Epithelial cell of esophagus (primary cell): ENCODE data around the gene CRNKL1.
A peak's percentile ranks its signal among the peaks of the same experiment; 100 is the strongest.

Experiments used
- DNase-seq: peaks from one replicate; pipeline ENCODE4 v3.0.0; 2010; ENCODE audit warnings: low read depth
- H3K4me3 ChIP-seq: 2 replicates; pipeline ENCODE4 v1.5.1; 2011; ENCODE audit warnings: mild to moderate bottlenecking, low read length, control low read depth
- CTCF ChIP-seq: IDR thresholded peaks from 2 replicates; pipeline ENCODE4 v1.5.1; 2011; ENCODE audit warnings: low read depth, mild to moderate bottlenecking, low read length, control low read depth, inconsistent platforms; ENCODE audit not compliant: insufficient read depth; ENCODE audit errors: missing control alignments

CRNKL1 gene

GRCh38 chr20:20089939-20090338 lies 37.7 kb upstream of the CRNKL1 start:
- no peak for DNase-seq
- H3K4me3 ChIP-seq, result no peak overlapping the region
- no peak for TF ChIP-seq CTCF

- DNase-seq, result no peak
- TF ChIP-seq CTCF, result no peak
These were observed 36.8 kb upstream of the CRNKL1 start for GRCh38 chr20:20089018-20089417.

GRCh38 chr20:20085812-20086211 lies 33.5 kb upstream of the CRNKL1 start:
- TF ChIP-seq CTCF, result no peak
- no peak overlapping the region for H3K4me3 ChIP-seq
- DNase-seq, result peak; percentile 84

More at GRCh38 chr20:20089018-20089417, 36.8 kb upstream of the CRNKL1 start:
- H3K4me3 ChIP-seq, result no peak overlapping the region

- no peak for DNase-seq
- H3K4me3 ChIP-seq, result no peak overlapping the region
- TF ChIP-seq CTCF, result no peak
These were observed 32.8 kb upstream of the CRNKL1 start for GRCh38 chr20:20085071-20085470.

- no peak overlapping the region for H3K4me3 ChIP-seq
- no peak for TF ChIP-seq CTCF
- no peak for DNase-seq
These were observed 32.1 kb upstream of the CRNKL1 start for GRCh38 chr20:20084296-20084752.

GRCh38 chr20:20083807-20084206 lies 31.5 kb upstream of the CRNKL1 start:
- peak; percentile 47 for DNase-seq
- TF ChIP-seq CTCF, result peak; percentile 50
- no peak overlapping the region for H3K4me3 ChIP-seq

GRCh38 chr20:20079102-20079784 lies 27.0 kb upstream of the CRNKL1 start:
- no peak for TF ChIP-seq CTCF
- no peak for DNase-seq
- H3K4me3 ChIP-seq, result no peak overlapping the region
